A549 (cell line): Measurements from ENCODE around the gene PAK4. TPM values are rescaled to one million over a fixed set of nuclear protein-coding genes. Genes with fewer than 3 reads are reported as not detected.

Experiments
- ATAC-seq, 2 experiments: fragments of 200-7000 bp in 1 of 2; fragments of >200 bp in 1 of 2; cut with Nextera tagmentation in 1 of 2; cut with Tn5 transposase in 1 of 2; 3 replicates each; pipeline versions ENCODE4 v1.8.0 to v1.9.1; 2018 to 2020; ENCODE audit warnings: mild to moderate bottlenecking in 1 of 2, moderate library complexity in 1 of 2
- CTCF ChIA-PET: fragments of 300-600 bp; sonication (Branson Sonifier 250); formaldehyde crosslinking; extraction: SDS; loops from one replicate; lab custom pipeline; 2021; ENCODE audit warnings: antibody characterized with exemption, inconsistent platforms; lab: Yijun Ruan, JAX
- POLR2A ChIA-PET: fragments of 350-600 bp; formaldehyde crosslinking; extraction: SDS; loops from one replicate; lab custom pipeline; 2021; ENCODE audit warnings: antibody characterized with exemption, inconsistent platforms; lab: Yijun Ruan, JAX
- DNase-seq, 2 experiments: peaks; one replicate each; pipeline versions ENCODE4 v3.0.0 to v3.0.0-alpha.2; 2011 to 2016; ENCODE audit warnings: low read depth in 1 of 2, low spot score in 1 of 2
- FAIRE-seq: peaks from 2 replicates; lab custom pipeline; 2011; peaks lifted over from hg19 to GRCh38; lab: Jason Lieb, UNC
- H3K27ac ChIP-seq, 2 experiments: fragments of >200 bp; sonication (Bioruptor Twin); formaldehyde crosslinking; 3 replicates each; pipeline ENCODE4 v1.5.1; 2016 to 2017
- H3K4me1 ChIP-seq: fragments of >200 bp; sonication (Bioruptor Twin); formaldehyde crosslinking; 3 replicates; pipeline ENCODE4 v1.6.1; 2016
- H3K4me2 ChIP-seq: fragments of >200 bp; sonication (Bioruptor Twin); formaldehyde crosslinking; 3 replicates; pipeline ENCODE4 v1.6.1; 2016
- H3K4me3 ChIP-seq: fragments of >200 bp; sonication (Bioruptor Twin); formaldehyde crosslinking; 3 replicates; pipeline ENCODE4 v1.5.1; 2016
- H3K9me3 ChIP-seq: fragments of >200 bp; sonication (Bioruptor Twin); formaldehyde crosslinking; 3 replicates; pipeline ENCODE4 v1.6.1; 2016
- BHLHE40 ChIP-seq: IDR thresholded peaks from 2 replicates; pipeline ENCODE4 v1.6.1; 2012; ENCODE audit warnings: low read depth, low read length, inconsistent platforms
- CBX8 ChIP-seq: fragments of 200-600 bp; sonication (generic); IDR thresholded peaks from 2 replicates; pipeline ENCODE4 v1.6.1; 2016
- CEBPB ChIP-seq, 2 experiments: fragments of >200 bp in 1 of 2; sonication (Bioruptor Twin) in 1 of 2; formaldehyde crosslinking in 1 of 2; IDR thresholded peaks; 2 replicates each; pipeline ENCODE4 v1.6.1; 2012 to 2016
- CHD2 ChIP-seq: fragments of 150-350 bp; IDR thresholded peaks from 2 replicates; pipeline ENCODE4 v1.6.1; 2014; ENCODE audit warnings: low read length; ENCODE audit not compliant: partially characterized antibody
- EHMT2 ChIP-seq: fragments of 200-600 bp; sonication (generic); IDR thresholded peaks from 2 replicates; pipeline ENCODE4 v1.6.1; 2016; ENCODE audit warnings: antibody characterized with exemption, low read depth, mild to moderate bottlenecking, moderate library complexity
- FOSB ChIP-seq: fragments of 250-450 bp; sonication (Bioruptor Pico); IDR thresholded peaks from 2 replicates; pipeline ENCODE4 v1.5.0; 2020; ENCODE audit warnings: mild to moderate bottlenecking, moderate library complexity
- HOXB13 ChIP-seq: fragments of 250-450 bp; sonication (Bioruptor Pico); IDR thresholded peaks from 2 replicates; pipeline ENCODE4 v1.5.0; 2020; ENCODE audit warnings: low read depth, mild to moderate bottlenecking, moderate library complexity
- HOXB5 ChIP-seq: fragments of 250-450 bp; sonication (Bioruptor Pico); IDR thresholded peaks from 2 replicates; pipeline ENCODE4 v1.5.0; 2020; ENCODE audit warnings: mild to moderate bottlenecking, moderate library complexity
- MAFK ChIP-seq: fragments of 450-650 bp; IDR thresholded peaks from 2 replicates; pipeline ENCODE4 v1.6.1; 2014; ENCODE audit not compliant: partially characterized antibody
- MYC ChIP-seq: IDR thresholded peaks from 2 replicates; pipeline ENCODE4 v1.6.1; 2012; ENCODE audit warnings: mild to moderate bottlenecking, inconsistent platforms, low read length, improper control_type of control experiment, borderline replicate concordance
- NPAS2 ChIP-seq: fragments of 250-450 bp; sonication (Bioruptor Pico); IDR thresholded peaks from 2 replicates; pipeline ENCODE4 v1.8.0; 2022; ENCODE audit warnings: mild to moderate bottlenecking, moderate library complexity, borderline replicate concordance
- NR3C1 ChIP-seq: fragments of >200 bp; sonication (Bioruptor Twin); formaldehyde crosslinking; IDR thresholded peaks from 3 replicates; pipeline ENCODE4 v1.6.1; 2017
- POLR2A ChIP-seq: IDR thresholded peaks from 2 replicates; pipeline ENCODE4 v1.6.1; 2012; ENCODE audit warnings: mild to moderate bottlenecking, low read length
- RFX5 ChIP-seq: fragments of 450-650 bp; IDR thresholded peaks from 2 replicates; pipeline ENCODE4 v1.7.1; 2014; ENCODE audit warnings: antibody characterized with exemption, mild to moderate bottlenecking, moderate library complexity
- SREBF2 ChIP-seq: fragments of 450-650 bp; IDR thresholded peaks from 2 replicates; pipeline ENCODE4 v1.6.1; 2014; ENCODE audit warnings: mild to moderate bottlenecking, moderate library complexity
- ZNF302 ChIP-seq: fragments of 250-450 bp; sonication (Bioruptor Pico); IDR thresholded peaks from 2 replicates; pipeline ENCODE4 v1.9.0; 2021; ENCODE audit warnings: inconsistent platforms, mild to moderate bottlenecking, moderate library complexity
- ZSCAN20 ChIP-seq: fragments of 250-450 bp; sonication (Bioruptor Pico); IDR thresholded peaks from 2 replicates; pipeline ENCODE4 v1.8.0; 2022; ENCODE audit warnings: mild to moderate bottlenecking, moderate library complexity
- WGBS: methylation state at CpG from one replicate; pipeline ENCODE4 v1.1.6; 2017; ENCODE audit errors: missing lambda C conversion rate; 5-methylcytosine and 5-hydroxymethylcytosine counted together
- polyA plus RNA-seq, 4 experiments: library from polyadenylated mRNA; depleted of rRNA in 3 of 4; stranded (reverse); fragments of >200 nt; fragmentation: RNase III in 1 of 4; extraction: RNeasy Plus Mini Kit Qiagen cat#74134 plus additional on column Dnase treatment in 1 of 4; gene quantifications; 2 replicates in 3 of 4; 3 replicates in 1 of 4; pipeline ENCODE4 v1.2.3, GENCODE V29; 2011 to 2017
- TF ChIP-seq, protein P1 (sequence below): fragments of >200 bp; sonication (Bioruptor Twin); formaldehyde crosslinking; IDR thresholded peaks from 2 replicates; pipeline ENCODE4 v1.6.1; 2016
- TF ChIP-seq, protein P2 (sequence below): fragments of 250-450 bp; sonication (Bioruptor Pico); IDR thresholded peaks from 2 replicates; pipeline ENCODE4 v1.5.0; 2021; ENCODE audit warnings: mild to moderate bottlenecking, moderate library complexity, borderline replicate concordance
- TF ChIP-seq, protein P3 (sequence below): IDR thresholded peaks from 2 replicates; pipeline ENCODE4 v1.6.1; 2012

The PAK4 gene
- polyA plus RNA-seq, 2 of the 4 experiments (the other 2 are of a cell fraction): 42.9 to 84.2 TPM

DNA sequence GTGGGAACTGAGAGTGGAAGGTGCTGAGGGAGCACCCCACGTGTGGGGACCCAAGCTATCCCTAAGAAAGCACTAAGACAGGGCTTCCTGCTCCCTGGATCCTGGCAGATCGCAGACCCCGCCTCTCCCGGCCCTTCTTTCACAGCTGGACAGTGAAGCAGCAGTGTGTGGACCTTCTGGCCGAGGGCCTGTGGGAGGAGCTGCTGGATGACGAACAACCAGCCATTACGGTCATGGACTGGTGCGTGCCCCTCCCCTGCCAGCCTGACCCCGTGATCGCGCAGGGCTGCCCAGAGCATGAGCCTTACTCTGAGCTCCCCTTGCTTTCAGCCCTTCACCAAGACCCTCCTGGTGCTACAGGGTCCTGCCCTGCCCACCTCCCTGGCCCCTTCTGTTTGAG, 73.4 kb downstream of the PAK4 start:
- POLR2A ChIA-PET: no interaction called here
- peaks cover 29% of the 10 kb centered on the region for H3K4me1 ChIP-seq
- TF ChIP-seq MAFK (no peak), EHMT2 (no peak), NR3C1 (no peak), ZSCAN20 (CRISPR knock-in tag) (no peak), CBX8 (no peak), CEBPB (IDR thresholded peaks at IDR 0.05) (no peak), CHD2 (no peak)
- TF ChIP-seq, protein P1, sequence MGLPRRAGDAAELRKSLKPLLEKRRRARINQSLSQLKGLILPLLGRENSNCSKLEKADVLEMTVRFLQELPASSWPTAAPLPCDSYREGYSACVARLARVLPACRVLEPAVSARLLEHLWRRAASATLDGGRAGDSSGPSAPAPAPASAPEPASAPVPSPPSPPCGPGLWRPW: no peak
- TF ChIP-seq, all 56 proteins: peak for 0
- CTCF ChIA-PET: interaction anchor here (0.6 to 6.3 kb wide), 18 partner anchors 8 to 239 kb away, joined by 3 to 39 read pairs (median 4); no protein-coding TSS in a partner anchor
- DNase-seq: no peak
- Histone ChIP-seq H3K4me3 (no peak overlapping the region), H3K9me3 (no peaks in the 10 kb centered on the region), H3K4me2 (no peak overlapping the region), H3K27ac (peak overlapping the region in 1 of 2 experiments; percentile 13; a peak in 2 of 6 replicates)
- WGBS: 68% methylated on average over 11 of the region's 11 CpGs
- no peak for FAIRE-seq
- peak in 1 of 2 experiments; percentile 40; a peak in 3 of 6 replicates for ATAC-seq

DNA sequence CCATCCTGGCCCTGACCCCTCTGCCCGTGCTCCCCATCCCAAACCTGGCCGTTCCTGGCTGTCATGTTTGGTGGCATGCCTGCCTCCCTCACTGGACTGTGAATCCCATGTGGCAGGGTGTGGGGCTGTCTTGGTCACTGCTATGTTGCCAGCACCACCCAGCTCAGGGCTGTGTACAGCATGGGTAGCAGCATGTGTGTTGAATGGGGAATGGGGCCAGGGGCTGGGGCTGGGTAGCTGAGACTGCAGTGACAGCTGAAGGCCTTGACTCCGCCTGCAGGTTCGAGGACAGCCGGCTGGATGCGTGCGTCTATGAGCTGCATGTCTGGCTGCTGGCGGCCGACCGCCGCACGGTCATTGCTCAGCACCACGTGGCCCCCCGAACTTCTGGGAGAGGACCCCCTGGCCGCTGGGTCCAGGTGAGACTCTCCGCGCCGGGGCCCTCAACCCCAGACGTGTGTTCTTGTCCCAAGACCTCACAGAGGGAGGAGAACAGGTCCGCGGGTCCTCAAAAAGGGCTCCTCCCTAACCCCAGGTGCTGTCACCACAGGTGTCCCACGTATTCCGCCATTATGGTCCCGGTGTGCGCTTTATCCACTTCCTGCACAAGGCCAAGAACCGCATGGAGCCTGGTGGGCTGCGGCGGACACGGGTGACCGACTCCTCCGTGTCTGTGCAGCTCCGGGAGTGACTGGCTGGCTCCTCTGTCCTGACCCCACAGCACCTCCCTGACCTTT, 74.6 kb downstream of the PAK4 start:
- TF ChIP-seq BHLHE40 (no peak), NPAS2 (CRISPR knock-in tag) (no peak), MYC (no peak), RFX5 (no peak)
- TF ChIP-seq, protein P1: no peak
- ATAC-seq (no peak), FAIRE-seq (no peak), DNase-seq (no peak)
- Histone ChIP-seq H3K4me1 (peaks cover 25% of the 10 kb centered on the region), H3K4me3 (no peak overlapping the region), H3K9me3 (no peaks in the 10 kb centered on the region), H3K27ac (no peak overlapping the region), H3K4me2 (no peak overlapping the region)
- CTCF ChIA-PET: interaction anchor here (0.5 to 5.4 kb wide), 6 partner anchors 12 to 148 kb away, joined by 3 to 39 read pairs (median 4); no protein-coding TSS in a partner anchor
- WGBS: 83% methylated on average over 31 of the region's 32 CpGs
- POLR2A ChIA-PET: no interaction called here

DNA sequence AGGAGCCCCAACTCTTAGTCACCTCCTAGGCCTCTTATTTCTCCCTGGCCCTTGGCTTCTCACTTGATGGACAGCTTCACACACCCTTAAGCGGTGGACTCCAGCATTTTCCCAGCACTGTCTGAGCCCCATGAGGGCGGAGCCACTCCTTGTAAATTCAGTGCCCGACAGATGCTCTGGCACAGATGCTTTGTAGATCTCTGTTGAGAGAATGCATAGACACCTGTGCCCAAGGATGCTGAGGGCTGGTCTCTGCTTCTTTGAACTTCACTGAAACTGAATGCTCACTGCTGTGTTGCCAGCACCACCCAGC, 75.2 kb downstream of the PAK4 start:
- no peak overlapping the region for H3K27ac ChIP-seq
- ChIA-PET POLR2A (no interaction called here), CTCF (interaction anchor here (0.5 to 5.4 kb wide), 6 partner anchors 12 to 148 kb away, joined by 3 to 39 read pairs (median 4); no protein-coding TSS in a partner anchor)
- H3K4me1 ChIP-seq: peaks cover 23% of the 10 kb centered on the region
- no peak for TF ChIP-seq POLR2A
- no peak for TF ChIP-seq NPAS2 (CRISPR knock-in tag)
- TF ChIP-seq HOXB13: no peak
- TF ChIP-seq SREBF2: no peak
- TF ChIP-seq, protein P2, sequence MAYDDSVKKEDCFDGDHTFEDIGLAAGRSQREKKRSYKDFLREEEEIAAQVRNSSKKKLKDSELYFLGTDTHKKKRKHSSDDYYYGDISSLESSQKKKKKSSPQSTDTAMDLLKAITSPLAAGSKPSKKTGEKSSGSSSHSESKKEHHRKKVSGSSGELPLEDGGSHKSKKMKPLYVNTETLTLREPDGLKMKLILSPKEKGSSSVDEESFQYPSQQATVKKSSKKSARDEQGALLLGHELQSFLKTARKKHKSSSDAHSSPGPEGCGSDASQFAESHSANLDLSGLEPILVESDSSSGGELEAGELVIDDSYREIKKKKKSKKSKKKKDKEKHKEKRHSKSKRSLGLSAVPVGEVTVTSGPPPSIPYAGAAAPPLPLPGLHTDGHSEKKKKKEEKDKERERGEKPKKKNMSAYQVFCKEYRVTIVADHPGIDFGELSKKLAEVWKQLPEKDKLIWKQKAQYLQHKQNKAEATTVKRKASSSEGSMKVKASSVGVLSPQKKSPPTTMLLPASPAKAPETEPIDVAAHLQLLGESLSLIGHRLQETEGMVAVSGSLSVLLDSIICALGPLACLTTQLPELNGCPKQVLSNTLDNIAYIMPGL: no peak
- TF ChIP-seq ZNF302 (CRISPR knock-in tag): no peak
- no peak for TF ChIP-seq HOXB5
- ATAC-seq (no peak), FAIRE-seq (peak; percentile 72), DNase-seq (no peak)
- no peak overlapping the region for H3K4me3 ChIP-seq
- no peaks in the 10 kb centered on the region for H3K9me3 ChIP-seq
- WGBS: 80% methylated on average over 3 of the region's 3 CpGs
- H3K4me2 ChIP-seq: no peak overlapping the region

DNA sequence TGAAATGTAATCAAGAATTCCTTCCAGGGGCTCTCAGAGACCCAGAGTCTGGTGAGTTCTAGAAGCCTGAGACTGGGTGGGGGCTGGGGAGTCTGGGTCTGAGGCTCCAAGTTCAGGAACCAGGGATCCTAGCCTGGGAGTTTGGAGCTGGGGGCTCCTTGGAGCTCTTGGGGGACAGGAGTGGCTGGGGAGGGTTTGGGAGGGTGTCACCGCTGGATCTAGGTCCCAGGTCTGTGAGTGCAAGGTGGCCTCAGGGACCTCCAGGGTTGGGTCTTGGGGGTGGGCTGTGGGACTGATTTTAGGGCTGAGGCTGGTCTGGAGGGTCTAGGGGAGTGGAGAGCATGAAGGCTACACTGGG, 77.4 kb downstream of the PAK4 start:
- CTCF ChIA-PET: interaction anchor here (0.6 to 7.0 kb wide), 14 partner anchors 9 to 800 kb away, joined by 3 to 44 read pairs (median 3); partner anchors contain the start of gene FAM98C

More for the DNA sequence above, 77.4 kb downstream of the PAK4 start:
- ATAC-seq (no peak), DNase-seq (no peak), FAIRE-seq (no peak)
- H3K4me1 ChIP-seq: peaks cover 9% of the 10 kb centered on the region
- WGBS: 94% methylated on average over 1 of the region's 1 CpG
- H3K4me3 ChIP-seq: no peak overlapping the region
- no peaks in the 10 kb centered on the region for H3K9me3 ChIP-seq
- H3K4me2 ChIP-seq: no peak overlapping the region
- POLR2A ChIA-PET: interaction anchor here (0.9 kb wide), 1 partner anchor 139 kb away, joined by 3 read pairs; the partner anchor contains the start of gene SAMD4B
- H3K27ac ChIP-seq: no peak overlapping the region; a peak in 1 of 6 replicates
- TF ChIP-seq, protein P3, sequence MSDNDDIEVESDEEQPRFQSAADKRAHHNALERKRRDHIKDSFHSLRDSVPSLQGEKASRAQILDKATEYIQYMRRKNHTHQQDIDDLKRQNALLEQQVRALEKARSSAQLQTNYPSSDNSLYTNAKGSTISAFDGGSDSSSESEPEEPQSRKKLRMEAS: no peak
- TF ChIP-seq FOSB (no peak), CEBPB (IDR thresholded peaks at IDR 0.05) (no peak)
